Hepatocyte (in vitro differentiated cells): ENCODE results near the gene TIGD3. TPM values are rescaled to one million over a fixed set of nuclear protein-coding genes. Genes with fewer than 3 reads are reported as not detected.

Experiments used
- DNase-seq: peaks from one replicate; pipeline ENCODE4 v3.0.0-alpha.2; 2016; ENCODE audit warnings: low spot score
- H2AFZ ChIP-seq: fragments of 200-600 bp; sonication (generic); 2 replicates; pipeline ENCODE4 v1.6.0; 2016; ENCODE audit warnings: antibody characterized with exemption, mild to moderate bottlenecking
- H3K27ac ChIP-seq: fragments of 200-600 bp; sonication (generic); 2 replicates; pipeline ENCODE4 v1.5.1; 2016; ENCODE audit warnings: mild to moderate bottlenecking
- H3K27me3 ChIP-seq: fragments of 200-600 bp; sonication (generic); 2 replicates; pipeline ENCODE4 v1.6.1; 2016
- H3K36me3 ChIP-seq: fragments of 200-600 bp; sonication (generic); replicated peaks from 2 replicates; pipeline ENCODE4 v1.5.1; 2016; ENCODE audit warnings: low read depth; ENCODE audit not compliant: insufficient read depth
- H3K4me1 ChIP-seq: fragments of 200-600 bp; sonication (generic); 2 replicates; pipeline ENCODE4 v1.5.1; 2016; ENCODE audit warnings: mild to moderate bottlenecking, moderate library complexity; ENCODE audit not compliant: insufficient read depth
- H3K4me2 ChIP-seq: fragments of 200-600 bp; sonication (generic); 2 replicates; pipeline ENCODE4 v1.6.0; 2016
- H3K4me3 ChIP-seq: fragments of 200-600 bp; sonication (generic); 2 replicates; pipeline ENCODE4 v1.5.1; 2016; ENCODE audit warnings: mild to moderate bottlenecking
- H3K79me2 ChIP-seq: fragments of 200-600 bp; sonication (generic); 2 replicates; pipeline ENCODE4 v1.6.0; 2017; ENCODE audit warnings: mild to moderate bottlenecking
- H3K9me2 ChIP-seq: fragments of 200-600 bp; sonication (generic); replicated peaks from 2 replicates; pipeline ENCODE4 v1.6.0; 2017; ENCODE audit warnings: mild to moderate bottlenecking; ENCODE audit not compliant: insufficient read depth
- H3K9me3 ChIP-seq: fragments of 200-600 bp; sonication (generic); 2 replicates; pipeline ENCODE4 v1.5.1; 2016; ENCODE audit warnings: low read depth, mild to moderate bottlenecking
- H4K20me1 ChIP-seq: fragments of 200-600 bp; sonication (generic); 2 replicates; pipeline ENCODE4 v1.6.0; 2016; ENCODE audit warnings: mild to moderate bottlenecking; ENCODE audit not compliant: insufficient read depth, poor library complexity, severe bottlenecking
- EZH2 ChIP-seq: fragments of 200-600 bp; sonication (generic); IDR thresholded peaks from 2 replicates; pipeline ENCODE4 v1.6.1; 2016; ENCODE audit warnings: antibody characterized with exemption, mild to moderate bottlenecking, borderline replicate concordance
- EZH2phosphoT487 ChIP-seq: fragments of 200-600 bp; sonication (generic); IDR thresholded peaks from one replicate; pipeline ENCODE4 v1.6.1; 2018; ENCODE audit warnings: antibody characterized with exemption, mild to moderate bottlenecking, low read depth, moderate library complexity; ENCODE audit not compliant: unreplicated experiment, severe bottlenecking
- WGBS: methylation state at CpG from one replicate; pipeline ENCODE4 v1.1.6; 2016; ENCODE audit warnings: low lambda C conversion rate; ENCODE audit errors: missing lambda C conversion rate; 5-methylcytosine and 5-hydroxymethylcytosine counted together
- polyA plus RNA-seq: library from polyadenylated mRNA; unstranded; fragments of >200 nt; fragmentation: Nextera tagmentation; extraction: Ambion mirVana; gene quantifications from 2 replicates; pipeline ENCODE4 v1.2.1, GENCODE V29; 2016
- total RNA-seq: library from RNA; depleted of rRNA; stranded (reverse); fragments of >200 nt; gene quantifications from 2 replicates; pipeline ENCODE4 v1.2.3, GENCODE V29; 2014
- TF ChIP-seq, protein P1 (sequence below): fragments of 200-600 bp; sonication (generic); IDR thresholded peaks from 2 replicates; pipeline ENCODE4 v1.5.1; 2016; ENCODE audit warnings: antibody characterized with exemption, mild to moderate bottlenecking; ENCODE audit not compliant: poor library complexity

TIGD3 gene
- total and polyA plus RNA-seq, 2 experiments from 2014 or later, result 1.7 to 2.0 TPM

DNA sequence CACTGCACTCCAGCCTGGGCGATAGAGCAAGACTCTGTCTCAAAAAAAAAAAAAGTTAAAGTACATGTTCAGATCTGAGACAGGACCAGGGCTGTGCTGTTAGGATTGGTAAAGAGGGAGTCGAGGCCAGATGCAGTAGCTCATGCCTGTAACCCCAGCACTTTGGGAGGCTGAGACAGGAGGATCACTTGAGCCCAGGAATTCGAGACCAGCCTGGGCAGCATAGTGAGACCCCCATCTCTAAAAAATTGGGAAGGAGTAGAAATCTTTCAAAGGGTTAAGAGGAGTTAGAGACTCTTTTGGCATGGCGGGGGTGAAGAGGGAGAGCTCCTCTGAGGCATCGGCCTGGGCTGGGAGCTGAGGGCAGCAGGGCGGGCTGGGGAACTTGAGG lies 16.1 kb downstream of the TIGD3 start:
- Histone ChIP-seq H3K4me3 (no peak overlapping the region), H3K27ac (peak overlapping the region; percentile 91), H3K79me2 (peaks cover 7% of the 10 kb centered on the region), H3K36me3 (no peaks in the 10 kb centered on the region), H3K4me1 (peaks cover 11% of the 10 kb centered on the region), H4K20me1 (no peaks in the 10 kb centered on the region), H3K4me2 (peak overlapping the region; percentile 47), H3K9me2 (no peaks in the 10 kb centered on the region), H2AFZ (no peak overlapping the region), H3K9me3 (no peaks in the 10 kb centered on the region), H3K27me3 (no peaks in the 10 kb centered on the region)
- WGBS, result 92% methylated on average over 6 of the region's 6 CpGs
- TF ChIP-seq EZH2, result no peak
- TF ChIP-seq EZH2phosphoT487, result no peak
- TF ChIP-seq, protein P1, sequence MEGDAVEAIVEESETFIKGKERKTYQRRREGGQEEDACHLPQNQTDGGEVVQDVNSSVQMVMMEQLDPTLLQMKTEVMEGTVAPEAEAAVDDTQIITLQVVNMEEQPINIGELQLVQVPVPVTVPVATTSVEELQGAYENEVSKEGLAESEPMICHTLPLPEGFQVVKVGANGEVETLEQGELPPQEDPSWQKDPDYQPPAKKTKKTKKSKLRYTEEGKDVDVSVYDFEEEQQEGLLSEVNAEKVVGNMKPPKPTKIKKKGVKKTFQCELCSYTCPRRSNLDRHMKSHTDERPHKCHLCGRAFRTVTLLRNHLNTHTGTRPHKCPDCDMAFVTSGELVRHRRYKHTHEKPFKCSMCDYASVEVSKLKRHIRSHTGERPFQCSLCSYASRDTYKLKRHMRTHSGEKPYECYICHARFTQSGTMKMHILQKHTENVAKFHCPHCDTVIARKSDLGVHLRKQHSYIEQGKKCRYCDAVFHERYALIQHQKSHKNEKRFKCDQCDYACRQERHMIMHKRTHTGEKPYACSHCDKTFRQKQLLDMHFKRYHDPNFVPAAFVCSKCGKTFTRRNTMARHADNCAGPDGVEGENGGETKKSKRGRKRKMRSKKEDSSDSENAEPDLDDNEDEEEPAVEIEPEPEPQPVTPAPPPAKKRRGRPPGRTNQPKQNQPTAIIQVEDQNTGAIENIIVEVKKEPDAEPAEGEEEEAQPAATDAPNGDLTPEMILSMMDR, result no peak
- DNase-seq, result no peak

DNA sequence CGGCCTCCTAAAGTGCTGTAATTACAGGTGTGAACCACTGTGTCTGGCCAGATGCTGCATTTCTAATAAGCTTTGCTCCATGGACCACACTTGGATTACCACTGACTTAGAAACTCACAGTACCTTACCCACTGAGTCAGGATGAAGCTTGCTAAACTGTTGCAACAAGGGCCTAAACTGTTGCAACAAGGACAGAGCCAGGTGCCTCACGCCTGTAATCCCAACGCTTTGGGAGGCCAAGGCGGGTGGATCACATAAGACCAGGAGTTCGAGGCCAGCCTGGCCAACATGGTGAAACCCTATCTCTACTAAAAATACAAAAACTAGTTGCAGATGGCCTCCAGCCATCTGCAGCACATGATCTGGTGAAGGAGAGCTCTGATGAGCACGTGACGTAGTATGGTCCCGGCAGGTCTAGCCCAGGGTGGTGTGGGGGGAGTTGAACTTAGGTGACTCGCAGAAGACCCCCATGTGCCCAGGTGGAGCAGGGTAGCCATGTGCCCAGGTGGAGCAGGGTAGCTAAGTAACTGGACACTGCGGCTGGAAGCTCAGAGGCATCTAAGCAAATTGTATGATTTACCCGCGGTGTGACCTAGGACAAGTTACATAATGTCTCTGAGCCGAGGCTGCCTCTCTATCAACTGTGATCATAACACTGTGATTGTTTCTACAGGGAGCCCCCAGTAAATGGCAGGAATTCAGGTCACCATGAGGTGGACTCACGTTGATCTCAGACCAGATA lies 19.5 kb downstream of the TIGD3 start:
- Histone ChIP-seq H3K79me2 (peaks cover 3% of the 10 kb centered on the region), H3K27me3 (no peaks in the 10 kb centered on the region), H4K20me1 (no peaks in the 10 kb centered on the region), H3K36me3 (no peaks in the 10 kb centered on the region), H3K4me3 (no peak overlapping the region), H3K4me2 (no peak overlapping the region), H3K9me2 (no peaks in the 10 kb centered on the region), H3K4me1 (peaks cover 20% of the 10 kb centered on the region), H2AFZ (no peak overlapping the region), H3K27ac (no peak overlapping the region), H3K9me3 (no peaks in the 10 kb centered on the region)
- DNase-seq, result no peak
- TF ChIP-seq EZH2 (no peak), EZH2phosphoT487 (no peak)
- TF ChIP-seq, protein P1, result no peak
- WGBS, result 81% methylated on average over 14 of the region's 14 CpGs

GRCh38 chr11:65375012-65375411 lies 20.5 kb downstream of the TIGD3 start:
- Histone ChIP-seq H3K27ac (no peak overlapping the region), H3K27me3 (no peaks in the 10 kb centered on the region), H3K9me3 (no peaks in the 10 kb centered on the region), H3K4me3 (no peak overlapping the region), H3K36me3 (no peaks in the 10 kb centered on the region), H2AFZ (no peak overlapping the region), H3K4me1 (peaks cover 21% of the 10 kb centered on the region), H3K79me2 (peaks cover 3% of the 10 kb centered on the region), H4K20me1 (no peaks in the 10 kb centered on the region), H3K4me2 (no peak overlapping the region), H3K9me2 (no peaks in the 10 kb centered on the region)
- 86% methylated on average over 8 of the region's 8 CpGs for WGBS
- DNase-seq, result no peak
- TF ChIP-seq, protein P1, result no peak
- TF ChIP-seq EZH2phosphoT487, result no peak
- TF ChIP-seq EZH2, result no peak
